ENCODE data around the gene GALNT10.

GRCh38 chr5:154430466-154430865, 239.9 kb downstream of the GALNT10 start:
- TF ChIP-seq POLR2A (IDR thresholded peaks at IDR 0.05) (no peak), CTCF (IDR thresholded peaks at IDR 0.05) (no peak)

All from lower leg skin (tissue), 3 donors.